Measurements from ENCODE around the gene PDE6C.
A peak's percentile ranks its signal among the peaks of the same experiment; 100 is the strongest.

Gene PDE6C

GRCh38 chr10:93630625-93631557, 18.6 kb downstream of the PDE6C start:
- TF ChIP-seq CTCF (IDR thresholded peaks at IDR 0.05; ENCODE audit: low read depth, low read length), result no peak
- DNase-seq, result peak; percentile 11
- Histone ChIP-seq H3K36me3 (no peaks in the 10 kb centered on the region), H3K9me3 (no peaks in the 10 kb centered on the region), H3K4me1 (no peaks in the 10 kb centered on the region), H3K4me3 (ENCODE audit: low read depth, low read length) (no peak overlapping the region), H3K27me3 (no peaks in the 10 kb centered on the region)

- H3K4me3 ChIP-seq (ENCODE audit: low read depth, low read length), result no peak overlapping the region
- H3K9me3 ChIP-seq, result no peaks in the 10 kb centered on the region
- no peaks in the 10 kb centered on the region for H3K36me3 ChIP-seq
- peaks cover 3% of the 10 kb centered on the region; the same call in 1 of the 2 replicates for H3K27me3 ChIP-seq
- no peak for DNase-seq
- TF ChIP-seq CTCF (IDR thresholded peaks at IDR 0.05; ENCODE audit: low read depth, low read length), result no peak
- no peaks in the 10 kb centered on the region for H3K4me1 ChIP-seq
Observed at GRCh38 chr10:93639791-93640190, 27.5 kb downstream of the PDE6C start.

- H3K4me3 ChIP-seq (ENCODE audit: low read depth, low read length), result no peak overlapping the region
- no peaks in the 10 kb centered on the region for H3K36me3 ChIP-seq
- no peak for TF ChIP-seq CTCF (IDR thresholded peaks at IDR 0.05; ENCODE audit: low read depth, low read length)
- no peak for DNase-seq
- H3K4me1 ChIP-seq, result no peaks in the 10 kb centered on the region
- H3K27me3 ChIP-seq, result no peaks in the 10 kb centered on the region
- no peaks in the 10 kb centered on the region for H3K9me3 ChIP-seq
Observed at GRCh38 chr10:93652857-93653256, 40.5 kb downstream of the PDE6C start.

GRCh38 chr10:93654201-93654600, 41.9 kb downstream of the PDE6C start:
- H3K4me3 ChIP-seq (ENCODE audit: low read depth, low read length), result no peak overlapping the region
- no peaks in the 10 kb centered on the region for H3K4me1 ChIP-seq
- no peaks in the 10 kb centered on the region for H3K27me3 ChIP-seq
- TF ChIP-seq CTCF (IDR thresholded peaks at IDR 0.05; ENCODE audit: low read depth, low read length), result no peak
- H3K36me3 ChIP-seq, result no peaks in the 10 kb centered on the region
- no peaks in the 10 kb centered on the region for H3K9me3 ChIP-seq
- no peak for DNase-seq

GRCh38 chr10:93656155-93656554, 43.8 kb downstream of the PDE6C start:
- no peaks in the 10 kb centered on the region for H3K27me3 ChIP-seq
- no peak for TF ChIP-seq CTCF (IDR thresholded peaks at IDR 0.05; ENCODE audit: low read depth, low read length)
- no peaks in the 10 kb centered on the region for H3K36me3 ChIP-seq
- DNase-seq, result no peak
- no peaks in the 10 kb centered on the region for H3K9me3 ChIP-seq
- no peak overlapping the region for H3K4me3 ChIP-seq (ENCODE audit: low read depth, low read length)
- no peaks in the 10 kb centered on the region for H3K4me1 ChIP-seq

- DNase-seq, result no peak
- Histone ChIP-seq H3K27me3 (no peaks in the 10 kb centered on the region), H3K9me3 (no peaks in the 10 kb centered on the region), H3K36me3 (no peaks in the 10 kb centered on the region), H3K4me3 (ENCODE audit: low read depth, low read length) (no peak overlapping the region), H3K4me1 (no peaks in the 10 kb centered on the region)
- TF ChIP-seq CTCF (IDR thresholded peaks at IDR 0.05; ENCODE audit: low read depth, low read length), result no peak
Observed at GRCh38 chr10:93657757-93658156, 45.4 kb downstream of the PDE6C start.
